ENCODE results near the gene KRT6B. TPM values are rescaled to one million over a fixed set of nuclear protein-coding genes. Genes with fewer than 3 reads are reported as not detected.
A peak's percentile ranks its signal among the peaks of the same experiment; 100 is the strongest.
"Not testable (repeated sequence)": the region's sequence is repeated elsewhere in the genome, so short reads cannot be mapped to it uniquely, and the experiment has no call there.

KRT6B gene
- total RNA-seq (ENCODE audit: low replicate concordance), result not detected in 2 replicates

DNA sequence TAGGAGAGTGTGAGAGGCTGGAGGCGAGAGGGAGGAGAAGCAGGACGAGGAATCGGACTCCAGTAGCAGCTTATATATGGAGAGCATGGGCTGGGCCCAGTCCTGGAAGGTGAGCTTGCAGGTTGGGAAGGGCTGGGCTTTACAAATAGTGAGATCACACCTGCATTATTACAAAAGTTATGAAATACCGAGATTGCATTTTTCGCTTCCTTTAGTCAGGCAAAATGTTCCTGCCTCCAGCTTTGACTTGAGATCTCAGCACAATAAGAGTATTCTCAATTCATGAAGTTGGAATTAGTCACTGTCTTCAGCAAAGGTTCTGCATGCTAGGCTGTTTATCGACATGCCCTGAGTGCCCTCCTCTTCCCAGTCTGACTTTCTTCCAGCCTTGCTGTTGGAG lies at the start of gene KRT6B:
Gene KRT6B (minus strand): TSS at position 46 of the 400 bp plus-strand sequence. CDS start 68 bp downstream, outside the sequence.
- no peak for TF ChIP-seq CTCF (IDR thresholded peaks at IDR 0.05; ENCODE audit: insufficient read depth, low read length)
- no peak within 1 kb of the TSS for H3K4me3 ChIP-seq (ENCODE audit: low read depth, low read length)
- DNase-seq (ENCODE audit: low read depth), result no peak

DNA sequence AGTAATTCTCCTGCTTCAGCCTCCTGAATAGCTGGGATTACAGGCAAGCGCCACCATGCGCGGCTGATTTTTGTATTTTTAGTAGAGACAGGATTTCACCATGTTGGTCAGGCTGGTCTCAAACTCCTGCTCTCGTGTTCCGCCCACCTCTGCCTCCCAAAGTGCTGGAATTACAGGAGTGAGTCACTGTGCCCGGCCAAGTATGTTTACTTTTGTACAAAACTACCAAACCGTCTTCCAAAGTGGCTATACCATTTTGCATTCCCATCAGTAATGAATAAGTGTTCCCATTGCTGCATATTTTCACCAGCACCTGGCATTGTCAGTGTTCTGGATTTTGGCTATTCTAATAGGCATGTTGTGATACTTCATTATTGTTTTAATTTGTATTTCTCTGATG lies 49.5 kb upstream of the KRT6B start:
- TF ChIP-seq CTCF (IDR thresholded peaks at IDR 0.05; ENCODE audit: insufficient read depth, low read length), result no peak
- no peak overlapping the region for H3K4me3 ChIP-seq (ENCODE audit: low read depth, low read length)
- no peak for DNase-seq (ENCODE audit: low read depth)

- H3K4me3 ChIP-seq (ENCODE audit: low read depth, low read length); DNase-seq (ENCODE audit: low read depth): not testable (repeated sequence)
Observed at GRCh38 chr12:52500574-52500973, 48.6 kb upstream of the KRT6B start.

GRCh38 chr12:52499806-52500560 lies 48.0 kb upstream of the KRT6B start:
- DNase-seq (ENCODE audit: low read depth), result peak; percentile 2
- no peak for TF ChIP-seq CTCF (IDR thresholded peaks at IDR 0.05; ENCODE audit: insufficient read depth, low read length)
- H3K4me3 ChIP-seq (ENCODE audit: low read depth, low read length), result no peak overlapping the region

- no peak overlapping the region for H3K4me3 ChIP-seq (ENCODE audit: low read depth, low read length)
- no peak for DNase-seq (ENCODE audit: low read depth)
- no peak for TF ChIP-seq CTCF (IDR thresholded peaks at IDR 0.05; ENCODE audit: insufficient read depth, low read length)
Observed at GRCh38 chr12:52498946-52499345, 47.0 kb upstream of the KRT6B start.

DNA sequence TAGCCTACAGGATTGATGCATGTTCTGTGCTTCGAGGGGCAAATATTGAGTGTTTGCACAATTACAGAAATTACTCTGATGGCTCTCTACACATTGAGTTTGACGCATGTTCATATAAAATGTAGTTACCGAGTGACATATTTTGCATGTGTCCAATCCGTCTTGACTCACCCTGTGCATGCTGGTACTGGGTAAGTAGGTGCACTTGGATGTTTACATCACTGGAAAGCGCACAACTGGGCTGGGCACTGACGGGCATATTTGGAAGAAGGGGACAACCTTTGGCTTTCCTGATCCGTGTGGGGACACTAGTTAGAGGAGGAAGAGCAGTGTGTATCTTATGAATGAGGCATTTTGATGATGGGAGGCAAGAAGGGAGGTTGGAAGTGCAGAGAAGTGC lies 46.0 kb upstream of the KRT6B start:
- no peak for DNase-seq (ENCODE audit: low read depth)
- no peak overlapping the region for H3K4me3 ChIP-seq (ENCODE audit: low read depth, low read length)
- no peak for TF ChIP-seq CTCF (IDR thresholded peaks at IDR 0.05; ENCODE audit: insufficient read depth, low read length)

- no peak overlapping the region for H3K4me3 ChIP-seq (ENCODE audit: low read depth, low read length)
- no peak for TF ChIP-seq CTCF (IDR thresholded peaks at IDR 0.05; ENCODE audit: insufficient read depth, low read length)
- DNase-seq (ENCODE audit: low read depth), result peak; percentile 59
Observed at GRCh38 chr12:52496590-52497071, 44.7 kb upstream of the KRT6B start.
